Natural killer cell (primary cell): ENCODE results near the gene PPP4R1. TPM values are rescaled to one million over a fixed set of nuclear protein-coding genes. Genes with fewer than 3 reads are reported as not detected.

Source experiments
- ATAC-seq, 3 donors: fragments of 150-1000 bp in 2 of 3; fragments of 200-7000 bp in 1 of 3; cut with Tn5 transposase; 1 replicate in 1 of 3; 2 replicates in 2 of 3; pipeline ENCODE4 v1.10.0; 2021; ENCODE audit warnings: mild to moderate bottlenecking in 2 of 3, moderate library complexity in 2 of 3
- DNase-seq, 2 donors: peaks; one replicate each; pipeline versions ENCODE4 v3.0.0 to v3.0.0-alpha.2; 2013 to 2021; ENCODE audit warnings: mixed read lengths in 1 of 2
- H3K27ac ChIP-seq: one replicate; pipeline ENCODE4 v1.5.1; 2013; ENCODE audit warnings: mild to moderate bottlenecking, low read length
- H3K27me3 ChIP-seq: one replicate; pipeline ENCODE4 v1.6.1; 2013; ENCODE audit warnings: low read length; ENCODE audit not compliant: control insufficient read depth, insufficient read depth
- H3K36me3 ChIP-seq: one replicate; pipeline ENCODE4 v1.6.1; 2013; ENCODE audit warnings: low read length; ENCODE audit not compliant: control insufficient read depth, insufficient read depth
- H3K4me1 ChIP-seq: one replicate; pipeline ENCODE4 v1.6.1; 2013; ENCODE audit warnings: low read length; ENCODE audit not compliant: control insufficient read depth, insufficient read depth
- H3K4me3 ChIP-seq: one replicate; pipeline ENCODE4 v1.5.1; 2013; ENCODE audit warnings: low read length
- H3K9me3 ChIP-seq: one replicate; pipeline ENCODE4 v1.6.1; 2013; ENCODE audit warnings: low read length; ENCODE audit not compliant: control insufficient read depth, insufficient read depth
- H3K27ac Mint-ChIP-seq, 2 donors: one replicate each; pipeline ENCODE4 v1.8.0; 2022; ENCODE audit warnings: mild to moderate bottlenecking in 2 of 2, mixed read lengths in 2 of 2, moderate library complexity in 1 of 2
- H3K27me3 Mint-ChIP-seq, 2 donors: one replicate each; pipeline ENCODE4 v1.8.0; 2022; ENCODE audit warnings: low read depth in 2 of 2, mixed read lengths in 2 of 2
- H3K36me3 Mint-ChIP-seq: one replicate; pipeline ENCODE4 v1.8.0; 2022; ENCODE audit warnings: mixed read lengths
- H3K4me1 Mint-ChIP-seq, 2 donors: one replicate each; pipeline ENCODE4 v1.8.0; 2022; ENCODE audit warnings: mixed read lengths in 2 of 2
- H3K4me3 Mint-ChIP-seq: one replicate; pipeline ENCODE4 v1.8.0; 2022; ENCODE audit warnings: mild to moderate bottlenecking, moderate library complexity, mixed read lengths
- H3K9me3 Mint-ChIP-seq, 2 donors: one replicate each; pipeline ENCODE4 v1.8.0; 2022; ENCODE audit warnings: mixed read lengths in 2 of 2
- WGBS: methylation state at CpG from one replicate; pipeline ENCODE4 v1.1.7; 2013; ENCODE audit warnings: missing lambda C conversion rate; ENCODE audit not compliant: insufficient coverage; 5-methylcytosine and 5-hydroxymethylcytosine counted together
- intact Hi-C: fragments of 100-400 bp; cut with micrococcal nuclease; formaldehyde crosslinking; loops from one replicate; pipeline ENCODE4 v1.14.2; 2022
- total RNA-seq, 4 donors: library from RNA; stranded (reverse); fragments of 120-200 nt in 1 of 4; gene quantifications; one replicate each; pipeline versions ENCODE4 v1.2.3 to v1.2.4, GENCODE V29; 2013 to 2022
- TF ChIP-seq, protein P1 (sequence below): fragments of 200-600 bp; IDR thresholded peaks from one replicate; pipeline ENCODE4 v1.8.0; 2022; ENCODE audit warnings: antibody characterized with exemption

PPP4R1 gene
- total RNA-seq, 3 donors from 2014 or later (not counting 1 experiment from before 2014, with no cell fraction given): 60.5 to 108 (median 72.6) TPM

DNA sequence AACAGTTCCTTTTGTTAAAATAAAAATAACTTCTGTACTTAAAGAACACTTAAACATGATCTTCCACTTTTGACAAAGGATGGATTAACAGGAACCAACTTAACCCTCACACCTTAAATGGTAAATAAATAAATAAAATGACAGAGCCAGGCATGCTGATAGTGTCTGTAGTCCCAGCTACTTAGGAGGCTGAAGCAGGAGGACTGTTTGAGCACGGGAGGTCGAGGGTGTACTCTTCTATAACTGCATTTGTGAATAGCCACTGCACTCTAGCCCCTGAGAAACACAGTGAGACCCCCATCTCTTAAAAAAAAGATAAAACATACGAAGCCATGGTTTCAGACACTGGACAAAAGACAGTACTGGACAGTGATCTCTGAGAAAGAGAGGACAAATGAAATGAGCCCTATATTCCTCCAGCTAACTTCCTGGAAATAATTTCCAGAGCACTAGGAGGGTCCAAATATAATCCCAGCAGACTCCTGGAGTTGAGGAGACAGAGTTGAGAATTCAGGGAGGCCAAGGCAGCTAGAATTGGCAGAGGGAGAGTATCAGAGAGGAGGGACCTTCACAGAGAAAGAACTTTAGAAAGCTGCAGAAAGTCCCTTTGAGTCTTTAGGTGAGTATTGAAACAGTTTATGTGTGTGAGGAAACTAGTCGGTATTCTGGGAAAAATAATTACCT, 17.4 kb downstream of the PPP4R1 start:
- Histone ChIP-seq H3K27ac (no peak overlapping the region), H3K4me3 (no peak overlapping the region), H3K27me3 (no peaks in the 10 kb centered on the region), H3K36me3 (peaks cover 2% of the 10 kb centered on the region), H3K9me3 (peaks cover 5% of the 10 kb centered on the region), H3K4me1 (peaks cover 3% of the 10 kb centered on the region)
- 100% methylated on average over 4 of the region's 4 CpGs for WGBS
- DNase-seq (no peak), ATAC-seq (no peak)
- intact Hi-C loops: no loop called here
- TF ChIP-seq, protein P1, sequence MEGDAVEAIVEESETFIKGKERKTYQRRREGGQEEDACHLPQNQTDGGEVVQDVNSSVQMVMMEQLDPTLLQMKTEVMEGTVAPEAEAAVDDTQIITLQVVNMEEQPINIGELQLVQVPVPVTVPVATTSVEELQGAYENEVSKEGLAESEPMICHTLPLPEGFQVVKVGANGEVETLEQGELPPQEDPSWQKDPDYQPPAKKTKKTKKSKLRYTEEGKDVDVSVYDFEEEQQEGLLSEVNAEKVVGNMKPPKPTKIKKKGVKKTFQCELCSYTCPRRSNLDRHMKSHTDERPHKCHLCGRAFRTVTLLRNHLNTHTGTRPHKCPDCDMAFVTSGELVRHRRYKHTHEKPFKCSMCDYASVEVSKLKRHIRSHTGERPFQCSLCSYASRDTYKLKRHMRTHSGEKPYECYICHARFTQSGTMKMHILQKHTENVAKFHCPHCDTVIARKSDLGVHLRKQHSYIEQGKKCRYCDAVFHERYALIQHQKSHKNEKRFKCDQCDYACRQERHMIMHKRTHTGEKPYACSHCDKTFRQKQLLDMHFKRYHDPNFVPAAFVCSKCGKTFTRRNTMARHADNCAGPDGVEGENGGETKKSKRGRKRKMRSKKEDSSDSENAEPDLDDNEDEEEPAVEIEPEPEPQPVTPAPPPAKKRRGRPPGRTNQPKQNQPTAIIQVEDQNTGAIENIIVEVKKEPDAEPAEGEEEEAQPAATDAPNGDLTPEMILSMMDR: no peak
- Mint-ChIP-seq H3K36me3 (peaks cover 7% of the 10 kb centered on the region), H3K4me1 (peaks cover 27 to 48% of the 10 kb centered on the region in 2 donors), H3K27ac (peak overlapping the region; percentile 47 to 74), H3K27me3 (no peaks in the 10 kb centered on the region), H3K4me3 (no peak overlapping the region), H3K9me3 (peaks cover 3 to 4% of the 10 kb centered on the region in 2 donors)

DNA sequence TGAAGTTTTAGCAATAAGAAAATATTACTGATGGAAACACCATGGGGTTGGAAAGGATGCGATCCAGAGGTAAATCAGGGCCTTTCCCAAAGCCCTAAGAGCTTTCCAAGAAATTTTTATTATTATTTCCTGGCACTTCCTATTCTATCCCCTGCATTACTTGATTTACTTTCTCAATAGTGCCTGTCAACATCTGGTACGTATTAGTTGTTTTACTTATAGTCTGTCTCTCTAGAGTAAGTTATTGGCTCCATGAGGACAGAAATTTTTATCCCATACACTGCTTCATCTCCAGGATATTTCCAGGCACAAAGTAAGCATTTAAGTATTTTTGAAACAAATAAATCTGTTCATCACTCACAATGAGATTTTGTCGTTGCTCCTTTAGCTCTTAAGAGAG, 18.1 kb downstream of the PPP4R1 start:
- Histone ChIP-seq H3K27ac (no peak overlapping the region), H3K36me3 (peaks cover 2% of the 10 kb centered on the region), H3K4me3 (no peak overlapping the region), H3K4me1 (peaks cover 3% of the 10 kb centered on the region), H3K27me3 (no peaks in the 10 kb centered on the region), H3K9me3 (peaks cover 5% of the 10 kb centered on the region)
- Mint-ChIP-seq H3K9me3 (peaks cover 3 to 4% of the 10 kb centered on the region in 2 donors), H3K4me3 (peak overlapping the region; percentile 7), H3K27ac (peak overlapping the region; percentile 47 to 74), H3K27me3 (no peaks in the 10 kb centered on the region), H3K36me3 (peaks cover 7% of the 10 kb centered on the region), H3K4me1 (peaks cover 27 to 48% of the 10 kb centered on the region in 2 donors)
- WGBS: no CpG with 5 or more reads among the region's 3 CpGs
- TF ChIP-seq, protein P1: no peak
- intact Hi-C loops: no loop called here
- no peak for ATAC-seq
- no peak for DNase-seq

DNA sequence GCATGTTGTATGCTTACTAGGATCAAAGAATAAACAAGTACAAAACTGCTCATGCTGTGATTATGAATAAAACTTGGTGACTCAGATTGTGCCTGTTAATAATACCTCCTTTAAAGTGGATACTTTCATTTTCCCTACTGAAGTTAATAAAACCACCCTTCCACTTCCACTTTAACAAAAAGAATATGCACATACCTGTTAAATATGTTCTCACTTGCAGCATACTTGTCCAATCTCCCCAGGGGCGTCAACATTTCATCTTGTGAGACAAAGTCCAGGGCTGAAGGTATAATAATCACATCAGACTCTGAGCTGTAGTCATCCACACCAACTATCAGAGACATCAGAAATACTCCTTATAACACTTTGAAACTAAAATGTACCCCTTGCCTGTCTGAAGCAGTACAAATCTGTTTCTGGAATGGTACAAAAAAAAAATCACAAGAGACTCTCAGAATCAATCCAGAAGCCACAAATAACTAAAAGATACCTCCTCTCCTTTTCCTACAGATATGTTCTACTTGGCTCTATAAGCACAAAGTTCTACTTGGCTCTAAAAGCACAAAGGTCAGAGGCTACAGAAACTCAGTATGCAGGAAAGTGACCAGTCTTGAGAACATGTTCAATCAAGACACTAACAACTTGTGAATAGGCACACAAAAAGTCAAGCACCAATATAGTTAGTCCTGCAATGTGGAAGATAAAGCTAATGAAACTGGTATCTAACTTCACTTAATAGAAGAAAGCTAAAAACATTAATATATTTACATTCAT, 19.3 kb downstream of the PPP4R1 start:
- peaks cover 27 to 48% of the 10 kb centered on the region in 2 donors for H3K4me1 Mint-ChIP-seq
- peaks cover 3% of the 10 kb centered on the region for H3K4me1 ChIP-seq
- 40% methylated on average over 1 of the region's 1 CpG for WGBS
- H3K36me3 ChIP-seq: peaks cover 4% of the 10 kb centered on the region
- intact Hi-C loops: no loop called here
- H3K36me3 Mint-ChIP-seq: peaks cover 7% of the 10 kb centered on the region
- H3K27ac ChIP-seq: no peak overlapping the region
- no peak overlapping the region for H3K4me3 ChIP-seq
- H3K4me3 Mint-ChIP-seq: peak overlapping the region; percentile 21
- H3K9me3 Mint-ChIP-seq: peaks cover 3 to 4% of the 10 kb centered on the region in 2 donors
- H3K9me3 ChIP-seq: no peaks in the 10 kb centered on the region
- H3K27ac Mint-ChIP-seq: peak overlapping the region; percentile 65 to 74
- no peaks in the 10 kb centered on the region for H3K27me3 Mint-ChIP-seq
- DNase-seq: no peak
- TF ChIP-seq, protein P1: no peak
- ATAC-seq: peak in 2 of 3 donors; percentile 34 to 35
- no peaks in the 10 kb centered on the region for H3K27me3 ChIP-seq
